Tibial nerve (tissue), 4 donors: Measurements from ENCODE around the gene RMND5A. TPM values are rescaled to one million over a fixed set of nuclear protein-coding genes. Genes with fewer than 3 reads are reported as not detected.
A peak's percentile ranks its signal among the peaks of the same experiment; 100 is the strongest.

Experiments used
- DNase-seq, 2 donors: peaks; one replicate each; pipeline ENCODE4 v3.0.0-alpha.2; 2019; ENCODE audit warnings: low spot score in 2 of 2
- H3K27ac ChIP-seq, 4 donors: fragments of 200-600 bp; sonication (generic) in 3 of 4; one replicate each; pipeline ENCODE4 v1.5.1; 2017 to 2019; ENCODE audit warnings: mild to moderate bottlenecking in 1 of 4
- H3K27me3 ChIP-seq, 2 donors: fragments of 200-600 bp; sonication (generic) in 1 of 2; one replicate each; pipeline versions ENCODE4 v1.5.1 to v1.6.0; 2017 to 2019
- H3K36me3 ChIP-seq, 3 donors: fragments of 200-600 bp; sonication (generic); one replicate each; pipeline ENCODE4 v1.5.1; 2018 to 2019
- H3K4me1 ChIP-seq, 4 donors: fragments of 200-600 bp; sonication (generic) in 3 of 4; one replicate each; pipeline ENCODE4 v1.5.1; 2017 to 2019
- H3K4me3 ChIP-seq, 4 donors: fragments of 200-600 bp; sonication (generic) in 3 of 4; one replicate each; pipeline ENCODE4 v1.5.1; 2017 to 2019; ENCODE audit warnings: mild to moderate bottlenecking in 1 of 4, moderate library complexity in 1 of 4
- H3K9me3 ChIP-seq, 4 donors: fragments of 200-600 bp; sonication (generic) in 3 of 4; one replicate each; pipeline ENCODE4 v1.5.1; 2017 to 2019
- CTCF ChIP-seq, 5 experiments: fragments of 200-600 bp in 3 of 5; fragments of 450-650 bp in 2 of 5; sonication (generic) in 3 of 5; IDR thresholded peaks; one replicate each; pipeline ENCODE4 v1.5.1; 2016 to 2019; ENCODE audit warnings: antibody characterized with exemption in 5 of 5, mild to moderate bottlenecking in 3 of 5, moderate library complexity in 2 of 5
- EP300 ChIP-seq, 2 donors: sonication (generic); formaldehyde crosslinking; IDR thresholded peaks; one replicate each; pipeline ENCODE4 v1.6.1; 2017; ENCODE audit warnings: antibody characterized with exemption in 2 of 2, mild to moderate bottlenecking in 1 of 2
- POLR2A ChIP-seq, 2 donors: fragments of 450-650 bp; IDR thresholded peaks; one replicate each; pipeline ENCODE4 v1.6.1; 2017; ENCODE audit warnings: antibody characterized with exemption in 2 of 2, mild to moderate bottlenecking in 2 of 2, moderate library complexity in 2 of 2
- WGBS, 2 donors: methylation state at CpG; one replicate each; pipeline ENCODE4 v1.1.5; 2018; 5-methylcytosine and 5-hydroxymethylcytosine counted together
- total RNA-seq, 4 donors: library from RNA; depleted of rRNA; stranded (reverse); fragments of >200 nt; gene quantifications; one replicate each; pipeline ENCODE4 v1.1.0, GENCODE V29; 2016

RMND5A gene
- total RNA-seq, 4 donors from 2014 or later, result 40.5 to 59.9 (median 48.5) TPM

- Histone ChIP-seq H3K27me3 (no peaks in the 10 kb centered on the region), H3K27ac (no peak overlapping the region), H3K4me1 (peaks cover 0 to 5% (median 0%) of the 10 kb centered on the region in 4 donors), H3K4me3 (no peak overlapping the region), H3K9me3 (no peaks in the 10 kb centered on the region), H3K36me3 (no peaks in the 10 kb centered on the region)
- TF ChIP-seq CTCF (IDR thresholded peaks at IDR 0.05) (no peak), EP300 (IDR thresholded peaks at IDR 0.05) (no peak), POLR2A (IDR thresholded peaks at IDR 0.05) (no peak)
- WGBS, 2 donors, result 51 to 63% methylated on average over 1 of the region's 1 CpG
- no peak for DNase-seq
Observed at GRCh38 chr2:86685351-86685750, 34.7 kb upstream of the RMND5A start.

GRCh38 chr2:86686460-86686859 lies 33.6 kb upstream of the RMND5A start:
- DNase-seq, result no peak
- H3K27me3 ChIP-seq, result no peaks in the 10 kb centered on the region
- H3K9me3 ChIP-seq, result no peaks in the 10 kb centered on the region
- TF ChIP-seq EP300 (IDR thresholded peaks at IDR 0.05), result no peak
- no peak for TF ChIP-seq CTCF (IDR thresholded peaks at IDR 0.05)
- TF ChIP-seq POLR2A (IDR thresholded peaks at IDR 0.05), result no peak
- peak overlapping the region in 2 of 4 donors; percentile 67 to 79 for H3K27ac ChIP-seq
- H3K36me3 ChIP-seq, result no peaks in the 10 kb centered on the region
- peaks cover 0 to 5% (median 0%) of the 10 kb centered on the region in 4 donors for H3K4me1 ChIP-seq
- no peak overlapping the region for H3K4me3 ChIP-seq
- WGBS, 2 donors, result 95 to 97% methylated on average over 5 of the region's 5 CpGs

GRCh38 chr2:86686905-86687304 lies 33.2 kb upstream of the RMND5A start:
- Histone ChIP-seq H3K4me1 (peaks cover 0 to 5% (median 0%) of the 10 kb centered on the region in 4 donors), H3K27ac (peak overlapping the region in 3 of 4 donors; percentile 43 to 79 (median 67)), H3K9me3 (no peaks in the 10 kb centered on the region), H3K27me3 (no peaks in the 10 kb centered on the region), H3K36me3 (no peaks in the 10 kb centered on the region), H3K4me3 (no peak overlapping the region)
- no peak for TF ChIP-seq POLR2A (IDR thresholded peaks at IDR 0.05)
- TF ChIP-seq EP300 (IDR thresholded peaks at IDR 0.05), result peak in 1 of 2 donors; percentile 68
- DNase-seq, result no peak
- 46 to 51% methylated on average over 2 of the region's 2 CpGs for WGBS, 2 donors

- WGBS, 2 donors, result 90 to 97% methylated on average over 9 of the region's 9 CpGs
Observed at GRCh38 chr2:86695053-86695691, 24.9 kb upstream of the RMND5A start.

GRCh38 chr2:86697551-86698104 lies 22.5 kb upstream of the RMND5A start:
- H3K27me3 ChIP-seq, result no peaks in the 10 kb centered on the region
- H3K27ac ChIP-seq, result peak overlapping the region in 1 of 4 donors; percentile 29
- H3K4me3 ChIP-seq, result no peak overlapping the region
- TF ChIP-seq POLR2A (IDR thresholded peaks at IDR 0.05) (no peak), CTCF (IDR thresholded peaks at IDR 0.05) (no peak), EP300 (IDR thresholded peaks at IDR 0.05) (no peak)
- no peaks in the 10 kb centered on the region for H3K4me1 ChIP-seq
- peaks cover 0 to 15% (median 0%) of the 10 kb centered on the region in 4 donors for H3K9me3 ChIP-seq
- no peak for DNase-seq
- H3K36me3 ChIP-seq, result no peaks in the 10 kb centered on the region

More at GRCh38 chr2:86695053-86695691, 24.9 kb upstream of the RMND5A start:
- no peak for DNase-seq
- H3K4me1 ChIP-seq, result no peaks in the 10 kb centered on the region
- no peaks in the 10 kb centered on the region for H3K36me3 ChIP-seq
- peaks cover 0 to 21% (median 0%) of the 10 kb centered on the region in 4 donors for H3K9me3 ChIP-seq
- no peak for TF ChIP-seq POLR2A (IDR thresholded peaks at IDR 0.05)
- no peak for TF ChIP-seq EP300 (IDR thresholded peaks at IDR 0.05)
- no peak for TF ChIP-seq CTCF (IDR thresholded peaks at IDR 0.05)
- no peaks in the 10 kb centered on the region for H3K27me3 ChIP-seq
- H3K4me3 ChIP-seq, result no peak overlapping the region
- H3K27ac ChIP-seq, result no peak overlapping the region
